ENCODE measurements around the gene SLC5A11.
"Not testable (repeated sequence)": the region's sequence is repeated elsewhere in the genome, so short reads cannot be mapped to it uniquely, and the experiment has no call there.

Gene SLC5A11

DNA sequence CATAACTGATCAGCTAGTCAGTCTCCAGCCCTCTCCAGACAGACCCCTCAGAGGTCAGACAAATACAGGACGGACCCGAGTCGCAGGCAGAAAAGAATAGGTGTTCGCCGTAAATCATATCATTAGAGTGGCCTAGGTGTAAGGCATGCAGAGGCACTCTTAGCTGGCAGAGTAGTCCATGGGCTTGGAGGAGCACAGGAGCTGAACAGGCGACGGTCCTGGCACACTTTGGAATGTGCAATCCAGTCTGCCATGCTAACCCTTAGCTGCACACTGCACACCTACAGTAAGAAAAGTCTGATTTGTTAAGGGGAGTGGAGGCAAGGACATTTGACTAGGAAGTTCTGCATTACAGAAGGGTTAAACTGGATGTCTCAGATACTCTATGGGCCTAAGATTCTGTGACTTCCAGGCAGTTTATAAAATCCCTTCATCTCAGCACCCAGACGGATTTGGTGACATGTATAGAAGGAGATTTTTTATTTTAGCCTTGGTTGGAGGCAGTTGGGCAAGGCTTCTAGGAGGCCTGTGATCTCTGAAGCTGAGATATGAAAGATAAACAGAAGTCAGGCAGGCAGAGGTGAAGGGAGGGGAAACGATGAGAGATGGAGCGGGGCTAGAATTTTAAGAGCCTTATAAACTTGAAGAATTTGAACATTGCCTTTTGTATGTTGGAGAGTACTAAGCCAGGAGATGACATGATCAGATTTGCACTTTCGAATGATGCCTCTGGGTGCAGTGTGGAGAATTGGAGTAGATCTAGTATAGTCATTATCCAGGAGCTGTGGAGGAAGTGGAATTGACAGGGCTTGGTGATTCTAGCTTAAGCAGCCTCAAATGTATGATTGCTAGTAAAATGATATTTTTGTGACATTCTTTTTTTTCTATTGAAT lies 34.6 kb upstream of the SLC5A11 start:
- ChIA-PET CTCF (interaction anchor here (0.5 kb wide), 1 partner anchor 247 kb away, joined by 5 read pairs; no protein-coding TSS in a partner anchor), POLR2A (interaction anchor here (0.6 to 1.2 kb wide), 2 partner anchors 20 to 239 kb away, joined by 3 read pairs; no protein-coding TSS in a partner anchor)
- no peak for DNase-seq (ENCODE audit: extremely low spot score)
- TF ChIP-seq LEF1 (IDR thresholded peaks at IDR 0.05; ENCODE audit: borderline replicate concordance): no peak
- TF ChIP-seq FOXK2 (IDR thresholded peaks at IDR 0.05): no peak
- TF ChIP-seq FOXM1 (IDR thresholded peaks at IDR 0.05; ENCODE audit: borderline replicate concordance): no peak
- no peak for TF ChIP-seq L3MBTL2 (conservative IDR thresholded peaks at IDR 0.05)
- TF ChIP-seq FOXA1 (IDR thresholded peaks at IDR 0.05): no peak
- TF ChIP-seq HDGF (IDR thresholded peaks at IDR 0.05; ENCODE audit: borderline replicate concordance): no peak
- no peak for TF ChIP-seq ZNF384 (IDR thresholded peaks at IDR 0.05)
- no peak for TF ChIP-seq SP1 (IDR thresholded peaks at IDR 0.05)
- TF ChIP-seq TARDBP (IDR thresholded peaks at IDR 0.05): no peak
- TF ChIP-seq SUZ12 (IDR thresholded peaks at IDR 0.05): no peak
- TF ChIP-seq ELF4 (IDR thresholded peaks at IDR 0.05): no peak
- TF ChIP-seq BHLHE40 (IDR thresholded peaks at IDR 0.05; ENCODE audit: borderline replicate concordance): no peak
- TF ChIP-seq, protein P1, sequence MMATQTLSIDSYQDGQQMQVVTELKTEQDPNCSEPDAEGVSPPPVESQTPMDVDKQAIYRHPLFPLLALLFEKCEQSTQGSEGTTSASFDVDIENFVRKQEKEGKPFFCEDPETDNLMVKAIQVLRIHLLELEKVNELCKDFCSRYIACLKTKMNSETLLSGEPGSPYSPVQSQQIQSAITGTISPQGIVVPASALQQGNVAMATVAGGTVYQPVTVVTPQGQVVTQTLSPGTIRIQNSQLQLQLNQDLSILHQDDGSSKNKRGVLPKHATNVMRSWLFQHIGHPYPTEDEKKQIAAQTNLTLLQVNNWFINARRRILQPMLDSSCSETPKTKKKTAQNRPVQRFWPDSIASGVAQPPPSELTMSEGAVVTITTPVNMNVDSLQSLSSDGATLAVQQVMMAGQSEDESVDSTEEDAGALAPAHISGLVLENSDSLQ (IDR thresholded peaks at IDR 0.05): no peak
- TF ChIP-seq NFRKB (IDR thresholded peaks at IDR 0.05): no peak
- no peak for TF ChIP-seq ARNT (IDR thresholded peaks at IDR 0.05)
- TF ChIP-seq CTBP1 (IDR thresholded peaks at IDR 0.05; ENCODE audit: borderline replicate concordance): no peak

DNA sequence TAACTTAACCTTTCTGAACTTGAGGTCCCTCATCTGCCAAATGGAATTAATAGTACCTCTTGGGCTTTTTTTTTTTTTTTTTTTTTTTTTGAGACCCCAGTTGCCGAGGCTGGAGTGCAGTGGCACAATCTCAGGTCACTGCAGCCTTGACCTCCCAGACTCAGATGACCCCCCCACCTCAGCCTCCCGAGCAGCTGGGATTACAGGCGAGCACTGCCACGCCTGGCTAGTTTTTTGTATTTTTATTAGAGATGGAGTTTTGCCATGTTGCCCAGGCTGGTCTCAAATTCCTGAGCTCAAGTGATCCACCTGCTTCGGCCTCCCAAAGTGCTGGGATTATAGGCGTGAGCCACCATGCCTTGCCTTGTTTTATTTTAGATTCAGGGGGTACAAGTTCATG lies 33.0 kb upstream of the SLC5A11 start:
- DNase-seq (ENCODE audit: extremely low spot score); POLR2A ChIA-PET; CTCF ChIA-PET: not testable (repeated sequence)

- POLR2A ChIA-PET: no interaction called here
- CTCF ChIA-PET: no interaction called here
These were observed 30.7 kb upstream of the SLC5A11 start for GRCh38 chr16:24815021-24815420.

DNA sequence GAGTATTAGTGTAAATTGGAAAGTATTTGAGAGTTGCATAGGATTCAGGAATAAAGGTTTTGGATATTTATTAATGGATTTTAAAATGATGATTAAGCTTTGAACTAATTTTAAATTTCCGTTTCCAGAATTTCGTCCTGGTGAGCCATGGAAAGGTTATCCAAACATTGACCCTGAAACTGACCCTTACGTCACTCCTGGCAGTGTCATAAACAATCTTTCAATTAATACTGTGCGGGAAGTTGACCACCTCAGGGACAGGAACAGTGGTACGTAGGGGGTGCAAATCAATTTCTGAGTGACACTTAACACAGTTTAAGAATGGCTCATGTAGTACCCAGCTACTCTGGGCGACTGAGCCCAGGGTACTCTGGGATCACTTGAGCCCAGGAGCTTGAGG lies 29.1 kb upstream of the SLC5A11 start:
- no peak for DNase-seq (ENCODE audit: extremely low spot score)
- CTCF ChIA-PET: no interaction called here
- no peak for TF ChIP-seq ZNF384 (IDR thresholded peaks at IDR 0.05)
- no peak for TF ChIP-seq FOXM1 (IDR thresholded peaks at IDR 0.05; ENCODE audit: borderline replicate concordance)
- TF ChIP-seq FOXK2 (IDR thresholded peaks at IDR 0.05): no peak
- no peak for TF ChIP-seq TARDBP (IDR thresholded peaks at IDR 0.05)
- no peak for TF ChIP-seq SUZ12 (IDR thresholded peaks at IDR 0.05)
- no peak for TF ChIP-seq L3MBTL2 (conservative IDR thresholded peaks at IDR 0.05)
- no peak for TF ChIP-seq FOXA1 (IDR thresholded peaks at IDR 0.05)
- no peak for TF ChIP-seq NFRKB (IDR thresholded peaks at IDR 0.05)
- TF ChIP-seq ARNT (IDR thresholded peaks at IDR 0.05): no peak
- TF ChIP-seq BHLHE40 (IDR thresholded peaks at IDR 0.05; ENCODE audit: borderline replicate concordance): no peak
- TF ChIP-seq, protein P1 (IDR thresholded peaks at IDR 0.05): no peak
- no peak for TF ChIP-seq CTBP1 (IDR thresholded peaks at IDR 0.05; ENCODE audit: borderline replicate concordance)
- POLR2A ChIA-PET: no interaction called here

More at GRCh38 chr16:24815021-24815420, 30.7 kb upstream of the SLC5A11 start:
- TF ChIP-seq FOXK2 (IDR thresholded peaks at IDR 0.05) (no peak), BHLHE40 (IDR thresholded peaks at IDR 0.05; ENCODE audit: borderline replicate concordance) (no peak), SP1 (IDR thresholded peaks at IDR 0.05) (no peak), ZNF384 (IDR thresholded peaks at IDR 0.05) (no peak), LEF1 (IDR thresholded peaks at IDR 0.05; ENCODE audit: borderline replicate concordance) (no peak), FOXA1 (IDR thresholded peaks at IDR 0.05) (no peak), SUZ12 (IDR thresholded peaks at IDR 0.05) (no peak), ELF4 (IDR thresholded peaks at IDR 0.05) (no peak), L3MBTL2 (conservative IDR thresholded peaks at IDR 0.05) (no peak), ARNT (IDR thresholded peaks at IDR 0.05) (no peak)
- DNase-seq (ENCODE audit: extremely low spot score): no peak

GRCh38 chr16:24819462-24820040 lies 26.2 kb upstream of the SLC5A11 start:
- POLR2A ChIA-PET: no interaction called here
- CTCF ChIA-PET: no interaction called here
- no peak for DNase-seq (ENCODE audit: extremely low spot score)
- no peak for TF ChIP-seq HDGF (IDR thresholded peaks at IDR 0.05; ENCODE audit: borderline replicate concordance)
- no peak for TF ChIP-seq ARNT (IDR thresholded peaks at IDR 0.05)
- TF ChIP-seq TARDBP (IDR thresholded peaks at IDR 0.05): no peak
- no peak for TF ChIP-seq FOXA1 (IDR thresholded peaks at IDR 0.05)
- TF ChIP-seq CTBP1 (IDR thresholded peaks at IDR 0.05; ENCODE audit: borderline replicate concordance): no peak
- TF ChIP-seq SUZ12 (IDR thresholded peaks at IDR 0.05): no peak
- no peak for TF ChIP-seq FOXK2 (IDR thresholded peaks at IDR 0.05)
- TF ChIP-seq ZNF384 (IDR thresholded peaks at IDR 0.05): no peak
- no peak for TF ChIP-seq L3MBTL2 (conservative IDR thresholded peaks at IDR 0.05)
- TF ChIP-seq SP1 (IDR thresholded peaks at IDR 0.05): no peak
- TF ChIP-seq NFRKB (IDR thresholded peaks at IDR 0.05): no peak
- TF ChIP-seq, protein P1 (IDR thresholded peaks at IDR 0.05): no peak

DNA sequence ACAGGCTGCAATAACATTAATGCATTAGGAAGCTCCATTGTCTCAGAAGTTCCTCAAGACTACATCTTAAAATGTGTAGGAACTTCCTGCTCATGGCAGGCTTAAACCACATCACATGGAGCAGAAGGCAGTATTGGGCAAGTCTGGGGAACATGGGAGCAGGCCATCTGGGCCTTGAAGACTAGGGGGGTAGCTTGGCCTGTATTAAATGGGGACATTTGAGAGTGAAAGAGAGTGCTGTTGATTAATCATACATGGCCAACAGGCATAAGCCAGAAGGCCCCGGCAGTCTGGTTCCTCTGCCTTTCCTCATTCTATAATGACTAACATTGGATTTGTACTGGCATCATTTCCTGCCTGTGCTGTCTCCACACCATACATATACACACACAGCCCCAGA lies 25.2 kb upstream of the SLC5A11 start:
- CTCF ChIA-PET: no interaction called here
- TF ChIP-seq NFRKB (IDR thresholded peaks at IDR 0.05) (no peak), LEF1 (IDR thresholded peaks at IDR 0.05; ENCODE audit: borderline replicate concordance) (no peak), ZNF384 (IDR thresholded peaks at IDR 0.05) (no peak), FOXA1 (IDR thresholded peaks at IDR 0.05) (no peak), SP1 (IDR thresholded peaks at IDR 0.05) (no peak), FOXK2 (IDR thresholded peaks at IDR 0.05) (no peak), ELF4 (IDR thresholded peaks at IDR 0.05) (no peak), L3MBTL2 (conservative IDR thresholded peaks at IDR 0.05) (no peak), FOXM1 (IDR thresholded peaks at IDR 0.05; ENCODE audit: borderline replicate concordance) (no peak), SUZ12 (IDR thresholded peaks at IDR 0.05) (no peak), BHLHE40 (IDR thresholded peaks at IDR 0.05; ENCODE audit: borderline replicate concordance) (no peak), HDGF (IDR thresholded peaks at IDR 0.05; ENCODE audit: borderline replicate concordance) (no peak), TARDBP (IDR thresholded peaks at IDR 0.05) (no peak), ARNT (IDR thresholded peaks at IDR 0.05) (no peak), CTBP1 (IDR thresholded peaks at IDR 0.05; ENCODE audit: borderline replicate concordance) (no peak)
- TF ChIP-seq, protein P1 (IDR thresholded peaks at IDR 0.05): no peak
- POLR2A ChIA-PET: no interaction called here
- DNase-seq (ENCODE audit: extremely low spot score): no peak
